Right kidney (tissue), 1 donor: ENCODE results near the gene BSPRY.
"Not testable (repeated sequence)": the region's sequence is repeated elsewhere in the genome, so short reads cannot be mapped to it uniquely, and the experiment has no call there.

ENCODE experiments used
- DNase-seq: peaks from one replicate; pipeline ENCODE4 v3.0.0-alpha.2; 2016

Gene BSPRY

DNA sequence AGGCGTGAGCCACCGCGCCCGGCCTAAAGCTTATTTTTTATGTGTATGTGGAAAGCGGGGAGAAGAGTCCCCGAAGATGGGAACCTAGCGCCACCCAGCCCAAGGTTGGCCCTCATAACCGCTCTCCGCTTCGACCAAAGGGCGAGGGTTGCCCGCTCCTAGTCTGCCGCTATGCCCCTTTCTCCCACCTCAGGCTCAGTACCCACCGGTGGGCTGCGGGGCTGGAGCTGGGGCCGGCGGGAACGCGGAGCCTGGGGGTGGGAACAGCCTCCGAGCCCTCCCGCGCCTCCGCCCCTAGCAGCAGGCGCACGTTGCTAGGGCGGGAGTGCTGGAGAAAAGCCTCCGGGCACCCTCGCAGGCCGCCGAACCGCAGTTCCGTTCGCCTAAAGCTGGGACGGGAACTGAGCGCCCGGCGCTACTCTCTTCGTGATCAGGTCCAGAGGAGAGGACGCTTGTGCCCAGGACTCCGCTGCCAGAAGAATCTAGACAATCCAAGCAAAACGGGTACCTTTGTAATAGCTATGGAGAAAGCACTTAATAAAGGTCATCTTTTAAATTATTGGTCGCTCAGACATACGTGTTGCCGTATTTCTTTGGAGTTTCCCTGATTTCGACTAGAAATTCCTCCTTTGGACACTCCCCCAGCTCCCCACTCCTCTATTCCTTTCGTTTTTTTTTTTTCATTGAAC lies 9.2 kb upstream of the BSPRY start, which contains the start of gene WDR31:
WDR31 (minus strand) TSS at position 265 of the 689 bp plus-strand sequence. CDS start 8,253 bp downstream, outside the sequence.
- peak; percentile 91 for DNase-seq

DNA sequence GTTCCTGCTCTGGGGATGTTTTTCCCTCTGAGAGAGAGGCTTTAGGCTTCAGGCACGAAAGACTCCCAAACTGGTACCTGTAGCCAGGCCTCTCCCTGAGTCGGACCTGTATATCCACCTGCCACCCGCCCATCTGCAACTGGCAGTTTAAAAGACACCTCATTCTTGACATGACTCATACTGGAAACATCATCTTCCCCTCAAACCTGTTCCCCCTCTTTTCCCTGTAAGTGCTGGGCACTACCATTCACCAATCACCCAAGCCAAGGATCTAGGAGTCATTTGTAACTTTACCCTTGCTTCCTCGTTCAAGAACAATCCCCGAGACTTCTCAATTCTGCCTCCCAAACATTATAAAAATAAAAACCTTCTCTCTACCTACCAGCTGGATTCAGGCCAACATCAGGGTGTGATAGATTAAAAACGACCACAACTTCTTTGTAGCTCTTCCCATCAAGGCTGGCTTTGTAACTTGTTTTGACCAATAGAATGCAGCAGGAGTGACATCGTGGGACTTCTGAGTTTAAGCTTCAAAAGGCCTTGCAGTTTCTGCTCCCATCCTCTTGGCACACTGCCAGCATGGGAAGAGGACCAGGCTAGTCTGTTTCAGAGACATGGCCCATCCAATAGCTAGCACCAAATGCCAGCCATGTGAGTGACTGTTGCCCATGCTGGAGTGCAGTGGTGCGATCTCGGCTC lies 7.5 kb upstream of the BSPRY start:
- DNase-seq = no peak

DNA sequence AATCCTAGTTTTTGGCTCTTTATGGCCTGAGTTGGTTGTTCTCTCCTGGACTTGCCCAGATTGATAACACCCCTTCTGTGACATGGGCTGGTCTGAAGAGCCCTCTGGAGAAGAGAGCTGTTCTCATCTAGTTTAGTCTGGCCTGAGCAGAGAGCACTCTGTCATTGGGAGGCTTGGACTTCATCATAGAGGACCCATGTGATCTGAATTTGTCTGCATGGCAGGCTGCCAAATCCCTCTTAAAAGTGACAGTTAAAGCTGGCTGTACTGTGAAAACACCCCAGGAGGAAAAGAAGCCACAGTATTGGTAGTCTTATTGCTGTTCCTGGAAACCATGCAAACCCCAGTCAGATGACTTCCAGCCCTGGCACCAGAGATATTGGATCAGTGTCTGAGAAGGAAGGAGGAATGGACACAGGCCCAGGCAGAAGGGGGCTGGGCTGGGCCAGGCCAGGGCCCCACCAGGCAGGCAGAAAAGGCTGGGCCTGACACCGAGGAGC lies 5.6 kb upstream of the BSPRY start:
- DNase-seq = no peak

DNA sequence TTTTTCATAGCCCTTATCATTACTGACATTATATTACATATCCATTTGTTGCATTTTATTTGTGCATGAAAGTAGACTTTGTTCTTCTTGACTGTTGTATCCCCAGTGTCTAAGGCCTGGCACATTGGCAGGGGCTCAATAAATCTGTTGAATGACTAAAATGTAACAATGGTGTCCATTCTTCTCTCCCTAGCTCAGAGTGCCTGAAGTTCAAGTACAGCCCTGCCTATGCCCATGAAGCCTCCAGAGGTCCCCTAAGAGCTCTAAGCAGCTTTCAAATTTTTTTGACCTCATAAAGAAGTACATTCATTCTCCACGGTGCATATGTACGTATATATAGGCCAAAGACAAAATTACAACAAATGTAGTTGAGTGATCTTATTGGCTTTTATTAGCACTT lies 4.2 kb upstream of the BSPRY start:
- no peak for DNase-seq

DNA sequence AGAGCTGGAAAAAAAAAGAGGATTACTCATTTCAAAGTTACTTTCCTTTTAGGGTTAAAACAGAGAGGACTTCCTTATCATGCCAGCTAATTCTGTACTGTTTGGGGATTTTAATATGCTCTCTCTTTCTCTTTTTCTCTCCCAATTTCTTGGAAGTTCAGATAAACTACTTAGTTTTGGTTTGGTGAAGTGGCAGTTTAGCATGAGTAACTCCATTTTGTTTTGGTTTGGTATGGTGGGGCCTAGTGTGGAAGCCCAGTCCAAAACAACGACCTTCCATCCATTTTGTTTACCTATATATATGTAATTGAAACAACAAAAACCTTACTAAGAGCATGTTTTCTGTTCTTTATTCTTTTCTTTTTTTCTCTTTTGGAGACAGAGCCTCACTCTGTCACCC lies 3.7 kb upstream of the BSPRY start:
- DNase-seq = no peak

DNA sequence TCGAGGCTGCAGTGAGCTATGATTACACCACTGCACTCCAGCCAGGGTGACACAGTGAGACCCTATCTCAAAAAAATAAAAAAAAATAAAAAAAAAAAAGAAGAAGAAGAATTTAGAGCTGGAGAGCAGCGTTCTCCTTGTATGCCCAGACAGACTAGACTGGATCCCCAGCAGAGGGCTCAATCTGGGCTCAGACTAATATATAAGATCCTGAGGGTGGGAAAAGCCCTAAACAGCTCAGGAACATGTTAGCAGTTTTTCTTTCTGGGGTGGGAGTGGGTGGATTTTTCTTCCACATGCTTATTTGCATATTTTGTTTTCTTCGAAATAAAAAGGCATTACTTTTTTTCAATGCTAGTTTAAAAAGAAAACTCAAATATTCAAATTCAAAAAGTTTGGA lies 904 bp upstream of the BSPRY start:
- DNase-seq = no peak

DNA sequence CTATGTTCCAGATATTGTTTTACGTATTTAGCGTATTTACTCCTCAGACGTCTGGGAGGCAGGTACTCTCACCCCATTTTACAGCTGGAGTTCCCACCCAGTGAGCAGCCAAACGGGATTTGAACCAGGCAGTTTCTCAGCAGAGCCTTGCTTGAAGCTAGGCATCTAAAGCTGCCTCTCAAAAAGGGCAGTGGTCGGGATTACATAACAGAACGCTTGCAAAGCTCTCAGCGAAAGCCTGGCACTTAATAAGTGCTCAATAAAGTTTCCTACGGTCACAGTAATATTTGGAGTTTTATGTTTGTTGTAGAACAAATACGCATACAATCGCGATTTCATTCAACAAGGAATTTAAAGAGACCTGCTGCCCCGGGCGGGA lies 286 bp upstream of the BSPRY start:
- DNase-seq = no peak

DNA sequence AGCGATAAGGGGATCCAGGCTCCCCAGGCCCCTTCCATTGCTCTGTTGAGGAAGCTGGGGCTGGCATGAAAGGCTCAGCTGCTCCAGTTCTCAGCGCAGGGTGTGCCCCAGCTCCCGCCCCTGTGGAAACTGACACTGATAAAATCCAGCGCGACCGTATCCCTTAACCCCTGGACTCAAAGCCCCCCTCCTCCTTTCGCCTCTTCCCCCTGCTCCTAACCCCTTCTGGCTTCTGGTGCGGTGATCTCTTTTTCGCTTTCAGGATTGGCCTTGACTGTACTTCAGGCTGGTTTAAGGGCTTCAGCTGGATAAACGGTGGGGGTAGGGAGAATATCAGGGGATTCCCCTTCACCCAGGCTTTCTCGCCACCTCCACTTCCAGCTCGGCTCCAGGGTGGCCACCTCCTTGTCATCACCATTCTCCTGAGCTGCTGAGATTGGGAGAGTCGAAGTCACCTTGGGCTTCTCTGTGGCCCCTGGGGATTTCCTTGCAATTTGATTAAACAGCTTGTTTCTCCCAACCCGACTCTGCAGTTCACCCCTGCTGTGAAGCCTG lies 843 bp downstream of the BSPRY start:
- no peak for DNase-seq

DNA sequence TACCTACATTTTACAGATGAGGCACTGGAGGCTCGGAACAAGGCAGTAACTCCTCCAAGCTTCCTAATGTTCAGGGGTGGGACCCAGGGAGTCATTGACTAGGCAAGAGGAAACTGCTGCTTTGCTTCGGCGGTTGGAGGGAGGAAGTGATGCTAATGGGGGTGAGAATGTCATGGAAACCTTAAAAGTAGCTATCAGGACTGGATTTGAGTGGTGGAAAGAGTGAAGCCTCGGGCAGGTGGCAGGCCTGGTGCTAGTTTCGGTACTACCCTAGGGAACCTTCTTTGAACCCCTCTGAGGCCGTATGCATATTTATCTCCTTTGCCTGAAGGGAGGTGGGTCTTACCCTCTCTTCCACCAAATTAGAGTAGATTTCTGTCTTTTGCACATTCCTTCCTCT lies 1.6 kb downstream of the BSPRY start:
- DNase-seq = no peak

DNA sequence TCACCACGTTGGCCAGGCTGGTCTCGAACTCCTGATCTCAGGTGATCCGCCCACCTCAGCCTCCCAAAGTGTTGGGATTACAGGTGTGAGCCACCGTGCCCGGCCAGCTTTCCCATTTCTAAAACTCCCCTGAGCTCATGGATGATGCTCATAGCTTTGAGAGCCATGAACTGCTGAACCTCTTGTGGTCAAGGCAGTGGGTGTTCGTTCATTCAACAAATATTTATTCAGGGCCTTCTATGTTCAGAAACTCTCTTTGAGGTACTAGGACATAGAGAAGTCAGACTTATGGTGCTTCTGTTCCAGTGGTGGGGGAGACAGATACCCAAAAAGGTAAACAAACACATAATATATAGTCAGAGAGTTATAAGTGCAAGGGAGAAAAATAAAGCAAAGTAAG lies 2.7 kb downstream of the BSPRY start:
- DNase-seq = no peak

DNA sequence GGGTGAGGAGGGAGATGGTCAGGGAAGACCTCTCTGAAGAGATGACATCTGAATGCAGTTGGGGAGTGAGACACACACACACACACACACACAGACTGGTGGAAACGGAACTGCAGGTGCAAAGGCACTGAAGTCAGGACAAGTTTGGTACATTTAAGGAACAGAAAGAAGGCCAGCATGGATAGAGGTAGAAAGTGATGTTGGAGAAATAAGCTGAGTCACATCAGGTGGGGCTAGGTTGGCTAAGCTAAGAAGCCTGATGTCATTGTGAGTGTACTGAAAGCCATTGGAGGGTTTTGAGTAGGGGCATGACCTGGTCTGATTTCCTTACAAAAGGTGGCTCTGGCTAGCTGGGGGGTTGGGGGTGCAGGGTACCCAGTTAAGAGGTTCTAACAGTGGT lies 3.1 kb downstream of the BSPRY start:
- no peak for DNase-seq

DNA sequence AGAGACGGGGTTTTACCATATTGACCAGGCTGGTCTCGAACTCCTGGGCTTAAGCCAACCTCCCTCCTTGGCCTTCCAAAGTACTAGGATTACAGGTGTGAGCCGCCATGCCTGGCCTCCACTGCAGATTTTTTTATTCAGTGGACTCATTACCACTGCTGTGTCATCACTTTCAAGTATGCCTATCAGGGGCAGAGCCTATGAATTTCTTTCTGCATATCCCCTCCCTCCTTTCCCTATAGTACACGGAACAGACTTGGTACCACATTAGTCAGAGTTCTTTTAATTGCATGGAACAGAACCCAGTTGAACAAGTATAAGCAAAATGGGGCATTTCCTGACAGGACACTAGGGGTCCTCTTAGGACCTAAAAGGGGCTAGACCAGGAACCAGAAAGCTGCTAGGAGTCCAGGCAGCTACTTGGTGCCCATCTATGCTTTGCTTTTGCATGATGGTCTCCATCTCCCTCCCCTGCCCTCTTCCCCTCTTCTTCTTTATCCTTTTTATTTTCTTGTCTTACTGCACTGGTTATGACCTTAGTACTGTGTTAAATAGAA lies 5.8 kb downstream of the BSPRY start:
- DNase-seq = no peak

DNA sequence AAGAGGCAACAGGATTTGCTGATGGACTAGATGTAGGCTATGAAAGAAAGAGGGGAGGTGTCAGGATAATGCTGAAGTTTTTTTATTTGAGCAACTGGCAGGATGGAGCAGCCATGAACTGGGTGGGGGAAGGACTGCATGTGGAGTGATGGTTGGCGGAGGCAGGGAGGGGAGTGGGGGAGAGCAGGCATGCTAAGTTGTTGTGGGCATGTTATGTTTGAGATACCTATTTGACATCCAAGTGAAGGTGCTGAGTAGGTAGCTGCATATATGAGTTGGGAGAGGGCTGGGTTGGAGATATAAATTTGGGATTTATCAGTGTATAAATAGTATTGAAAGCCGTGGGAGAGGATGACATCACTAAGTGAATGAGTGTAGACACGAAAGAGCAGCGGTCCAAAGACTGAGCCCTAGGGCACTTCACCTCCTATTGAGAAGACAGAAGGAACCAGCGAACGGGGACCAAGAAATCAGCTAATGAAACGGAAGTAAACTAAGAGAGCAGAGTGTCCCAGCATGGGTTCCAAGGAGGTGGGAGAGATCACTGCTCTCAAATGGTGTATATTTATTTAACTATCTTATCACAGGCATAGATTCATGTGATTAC lies 7.4 kb downstream of the BSPRY start:
- DNase-seq = no peak

DNA sequence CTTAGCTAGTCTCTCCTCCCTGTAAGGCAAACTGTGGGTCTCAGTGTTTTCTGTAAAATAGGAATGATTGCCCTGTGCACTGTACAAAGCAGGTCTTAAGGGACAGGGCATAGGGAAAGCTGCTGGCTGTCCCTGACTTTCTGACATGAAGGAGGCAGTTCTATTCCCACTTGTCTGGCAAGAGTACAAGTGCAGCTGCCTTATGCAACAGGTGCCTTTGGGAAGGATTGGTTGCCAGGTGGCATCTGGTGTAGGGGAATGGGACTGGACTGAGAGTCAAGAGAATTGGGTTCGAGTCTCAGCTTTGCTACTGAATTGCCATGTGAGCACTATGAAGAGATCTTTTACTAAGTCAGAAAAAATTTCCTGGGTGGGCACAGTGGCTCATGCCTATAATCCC lies 10.0 kb downstream of the BSPRY start:
- DNase-seq = no peak

DNA sequence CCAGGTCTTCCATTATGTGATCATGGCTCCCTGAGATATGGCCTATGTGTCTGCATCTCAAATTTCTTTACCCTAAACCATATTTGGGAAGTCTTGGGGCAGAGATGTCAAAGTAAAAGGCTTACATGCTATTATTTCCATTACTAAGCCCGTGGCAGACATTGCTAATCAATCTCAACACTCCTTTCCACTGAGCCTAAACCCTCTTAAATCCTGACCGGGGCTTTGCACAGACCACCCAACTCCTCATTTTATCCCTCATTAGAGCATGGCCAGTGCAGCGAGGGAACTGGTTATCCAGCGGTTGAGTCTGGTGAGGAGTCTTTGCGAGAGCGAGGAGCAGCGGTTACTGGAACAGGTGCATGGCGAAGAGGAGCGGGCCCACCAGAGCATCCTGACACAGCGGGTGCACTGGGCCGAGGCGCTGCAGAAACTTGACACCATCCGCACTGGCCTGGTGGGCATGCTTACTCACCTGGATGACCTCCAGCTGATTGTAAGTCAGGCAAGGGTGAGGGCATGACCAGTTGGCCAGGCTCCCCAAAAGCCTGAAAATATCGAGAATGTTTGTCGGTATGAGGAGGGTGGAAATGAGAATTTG lies 11.0 kb downstream of the BSPRY start:
- no peak for DNase-seq

DNA sequence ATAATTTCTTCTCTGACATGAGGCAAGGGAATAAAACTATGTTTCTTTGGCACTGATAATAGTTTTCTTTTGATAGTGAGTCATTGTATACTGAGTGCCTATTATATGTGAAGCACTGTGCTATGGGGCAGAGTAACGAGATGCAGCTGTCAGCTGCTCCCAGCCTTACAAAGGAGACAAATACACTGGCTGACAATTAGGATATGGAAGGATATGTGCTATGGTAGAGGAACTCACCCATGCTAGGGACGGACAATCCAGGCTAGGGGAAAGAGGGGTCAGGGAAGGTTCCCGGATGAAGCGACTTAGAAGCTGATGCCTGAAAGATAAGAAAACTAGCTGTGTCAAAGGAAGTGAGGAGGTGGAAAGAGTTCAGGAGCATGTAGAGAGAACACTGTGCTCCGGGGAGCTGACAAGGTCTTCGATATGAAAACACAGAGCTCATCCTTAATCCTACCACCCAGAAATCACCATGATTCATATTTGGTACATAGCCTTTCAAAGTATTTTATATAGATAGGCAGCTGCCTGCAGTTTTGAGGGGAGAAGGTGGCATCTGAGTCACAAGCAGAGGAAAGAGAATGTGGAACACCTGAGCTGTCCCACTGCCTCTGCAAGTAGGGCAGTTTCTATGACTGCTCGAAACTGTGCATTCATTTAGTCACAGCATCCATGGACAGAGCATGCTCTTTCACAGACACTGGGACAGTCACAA lies 12.1 kb downstream of the BSPRY start:
- no peak for DNase-seq

DNA sequence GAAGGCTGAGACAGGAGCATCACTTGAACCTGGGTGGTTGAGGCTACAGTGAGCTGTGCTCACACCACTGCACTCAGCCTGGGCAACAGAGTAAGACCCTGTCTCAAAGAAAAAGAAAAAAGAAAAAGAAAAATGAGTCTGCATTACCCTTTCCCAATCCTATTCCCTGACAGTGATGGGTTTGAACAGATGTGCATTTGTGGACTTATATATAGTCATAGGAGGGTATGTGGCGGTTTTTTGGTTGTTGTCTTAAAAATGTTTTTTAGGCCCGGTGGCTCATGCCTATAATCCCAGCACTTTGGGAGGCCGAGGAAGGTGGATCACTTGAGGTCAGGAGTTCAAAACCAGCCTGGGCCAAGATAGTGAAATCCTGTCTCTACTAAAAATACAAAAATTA lies 14.0 kb downstream of the BSPRY start:
- no peak for DNase-seq

DNA sequence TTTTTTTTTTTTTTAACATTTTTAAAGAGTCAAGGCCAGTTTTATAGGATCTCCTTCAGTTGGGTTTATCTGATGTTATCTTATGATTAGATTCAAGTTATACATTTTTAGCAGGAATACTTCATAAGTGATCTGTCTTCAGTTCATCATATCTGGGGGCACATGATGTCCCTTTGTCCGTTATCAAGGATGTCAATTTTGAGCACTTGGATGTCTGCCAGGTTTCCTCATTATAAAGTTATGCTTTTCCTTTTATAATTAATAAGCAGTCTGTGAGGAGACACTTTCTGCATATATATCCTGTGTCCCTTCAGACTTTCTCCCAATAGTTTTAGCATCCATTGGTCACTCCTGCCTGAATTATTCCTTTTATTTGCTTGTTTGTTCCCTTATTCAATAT lies 15.6 kb downstream of the BSPRY start:
- DNase-seq = no peak

DNA sequence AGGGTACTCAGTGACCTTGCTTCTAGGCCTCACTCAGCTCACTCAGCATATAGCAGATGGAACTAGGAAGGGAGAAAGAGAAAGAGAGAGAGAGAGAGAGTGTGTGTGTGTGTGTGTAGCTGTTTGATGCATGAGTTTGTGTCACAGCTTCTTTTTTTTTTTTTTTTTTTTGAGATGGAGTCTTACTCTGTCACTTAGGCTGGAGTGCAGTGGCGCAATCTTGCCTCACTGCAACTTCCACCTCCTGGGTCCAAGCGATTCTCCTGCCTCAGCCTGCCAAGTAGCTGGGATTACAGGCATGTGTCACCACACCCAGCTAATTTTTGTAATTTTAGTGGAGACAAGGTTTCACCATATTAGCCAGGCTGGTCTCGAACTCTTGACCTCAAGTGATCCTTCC lies 16.3 kb downstream of the BSPRY start:
- DNase-seq = not testable (repeated sequence)

DNA sequence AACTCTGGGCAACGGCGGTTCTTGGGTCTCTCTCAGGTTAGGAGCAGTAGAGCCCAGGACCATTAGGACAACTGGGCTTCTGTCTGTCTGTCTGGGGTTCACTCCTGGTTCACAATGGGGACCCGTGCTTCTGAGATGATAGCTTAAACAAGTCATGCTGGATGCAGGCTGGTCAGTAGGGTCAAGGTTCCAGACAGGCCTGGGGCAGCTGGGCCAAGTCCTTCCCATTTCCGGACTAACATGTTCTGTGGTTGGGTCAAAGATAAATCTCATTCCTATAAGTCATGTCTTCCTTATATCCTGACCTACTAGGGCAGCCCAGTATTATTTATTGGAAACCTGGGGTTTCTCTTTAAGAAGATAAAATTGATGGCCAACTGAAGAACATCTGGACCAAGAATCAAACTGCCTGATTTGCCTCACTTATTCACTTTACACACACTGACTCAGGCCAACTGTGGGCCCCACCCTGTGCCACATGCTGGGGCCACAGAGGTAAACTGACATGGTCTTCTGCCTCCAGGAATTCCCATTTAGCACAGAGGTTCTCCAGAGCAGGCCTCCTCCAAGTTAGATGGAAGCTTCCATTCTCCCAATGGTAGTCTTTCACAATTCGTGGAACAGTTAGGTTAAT lies 19.1 kb downstream of the BSPRY start:
- DNase-seq = no peak
